Loucy (cell line): Measurements from ENCODE around the gene KLK1.

Experiments used
- EZH2phosphoT487 ChIP-seq: fragments of 200-600 bp; IDR thresholded peaks from 2 replicates; pipeline ENCODE4 v1.6.1; 2018; ENCODE audit warnings: antibody characterized with exemption, mild to moderate bottlenecking, moderate library complexity, borderline replicate concordance
- TF ChIP-seq, protein P1 (sequence below): fragments of 200-600 bp; sonication (generic); conservative IDR thresholded peaks from 2 replicates; pipeline ENCODE4 v1.5.1; 2014; ENCODE audit warnings: mild to moderate bottlenecking, antibody characterized with exemption, low read length

DNA sequence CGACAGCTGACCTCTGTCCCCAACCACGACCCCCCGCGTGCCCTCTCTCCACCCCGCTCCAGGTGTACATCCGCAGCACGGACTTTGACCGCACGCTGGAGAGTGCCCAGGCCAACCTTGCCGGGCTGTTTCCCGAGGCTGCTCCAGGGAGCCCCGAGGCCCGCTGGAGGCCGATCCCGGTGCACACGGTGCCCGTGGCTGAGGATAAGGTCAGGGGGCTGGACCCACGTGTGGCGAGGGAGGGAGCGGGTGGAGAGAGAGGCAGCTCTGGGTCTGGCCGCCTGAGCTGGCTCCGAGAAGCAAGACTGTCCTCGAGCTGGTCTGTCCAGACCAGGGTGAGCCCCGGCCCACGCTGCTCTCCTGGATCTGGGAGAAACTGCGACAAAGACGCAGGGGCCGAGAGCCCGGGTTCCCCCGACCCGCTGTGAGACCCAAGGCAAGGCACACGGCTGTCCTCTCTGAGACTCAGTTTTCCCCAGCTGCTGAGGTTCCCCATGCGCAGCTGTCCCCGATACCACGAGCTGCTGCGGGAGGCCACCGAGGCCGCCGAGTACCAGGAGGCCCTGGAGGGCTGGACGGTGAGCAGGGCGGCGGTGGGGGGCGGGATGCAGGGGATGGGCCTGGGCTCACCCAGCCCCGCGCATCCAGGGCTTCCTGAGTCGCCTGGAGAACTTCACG lies 31.9 kb downstream of the KLK1 start:
- TF ChIP-seq, protein P1, sequence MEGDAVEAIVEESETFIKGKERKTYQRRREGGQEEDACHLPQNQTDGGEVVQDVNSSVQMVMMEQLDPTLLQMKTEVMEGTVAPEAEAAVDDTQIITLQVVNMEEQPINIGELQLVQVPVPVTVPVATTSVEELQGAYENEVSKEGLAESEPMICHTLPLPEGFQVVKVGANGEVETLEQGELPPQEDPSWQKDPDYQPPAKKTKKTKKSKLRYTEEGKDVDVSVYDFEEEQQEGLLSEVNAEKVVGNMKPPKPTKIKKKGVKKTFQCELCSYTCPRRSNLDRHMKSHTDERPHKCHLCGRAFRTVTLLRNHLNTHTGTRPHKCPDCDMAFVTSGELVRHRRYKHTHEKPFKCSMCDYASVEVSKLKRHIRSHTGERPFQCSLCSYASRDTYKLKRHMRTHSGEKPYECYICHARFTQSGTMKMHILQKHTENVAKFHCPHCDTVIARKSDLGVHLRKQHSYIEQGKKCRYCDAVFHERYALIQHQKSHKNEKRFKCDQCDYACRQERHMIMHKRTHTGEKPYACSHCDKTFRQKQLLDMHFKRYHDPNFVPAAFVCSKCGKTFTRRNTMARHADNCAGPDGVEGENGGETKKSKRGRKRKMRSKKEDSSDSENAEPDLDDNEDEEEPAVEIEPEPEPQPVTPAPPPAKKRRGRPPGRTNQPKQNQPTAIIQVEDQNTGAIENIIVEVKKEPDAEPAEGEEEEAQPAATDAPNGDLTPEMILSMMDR: no peak
- no peak for TF ChIP-seq EZH2phosphoT487
